ENCODE results near the gene NDUFB6.
A peak's percentile ranks its signal among the peaks of the same experiment; 100 is the strongest.
"Not testable (repeated sequence)": the region's sequence is repeated elsewhere in the genome, so short reads cannot be mapped to it uniquely, and the experiment has no call there.

NDUFB6 gene

DNA sequence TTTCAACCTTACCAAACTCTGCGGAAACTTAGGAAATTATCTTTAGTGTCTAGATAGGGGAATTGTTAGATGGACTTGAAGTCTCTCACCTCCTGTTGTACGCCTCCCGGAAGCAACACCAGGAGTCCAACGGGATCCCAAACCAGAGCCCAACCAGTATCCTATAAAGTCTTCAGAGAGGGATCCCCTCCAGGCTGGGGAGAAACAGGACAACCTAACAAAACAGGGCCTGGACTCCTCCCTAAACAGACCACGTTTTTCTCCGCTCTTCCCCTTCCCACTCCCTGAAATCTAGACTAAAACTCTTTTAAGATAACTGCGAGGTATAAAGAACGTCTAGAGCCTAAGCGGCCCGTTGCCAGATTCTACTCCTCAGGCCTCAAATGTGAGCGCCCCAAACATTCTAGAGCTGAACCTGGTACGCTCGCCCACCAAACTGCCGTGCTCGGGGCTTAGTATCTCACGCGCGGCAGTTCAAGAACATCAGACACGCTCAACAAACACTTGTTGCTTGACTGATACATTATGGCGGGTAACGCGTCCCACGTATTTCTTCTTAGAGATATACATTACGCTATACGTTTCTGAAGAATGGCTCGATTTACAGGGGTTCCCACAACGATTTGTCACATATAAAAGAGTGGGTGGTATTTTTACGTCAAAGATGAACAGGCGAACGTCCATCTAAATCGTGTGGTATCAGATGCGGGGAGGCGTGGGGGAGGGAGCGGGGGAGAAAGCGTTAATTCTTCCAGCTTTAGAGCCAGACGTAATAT is 21.5 kb downstream of the NDUFB6 start:
- H3K4me2 ChIP-seq (ENCODE audit: low read depth, low read length), result peak overlapping the region; percentile 93
- peak overlapping the region; percentile 80 for H3K27ac ChIP-seq (ENCODE audit: low read length)
- peak overlapping the region; percentile 82 for H3K9ac ChIP-seq (ENCODE audit: low read length)
- H3K36me3 ChIP-seq (replicated peaks; ENCODE audit: insufficient read depth, low read length), result no peaks in the 10 kb centered on the region
- TF ChIP-seq EZH2 (optimal IDR thresholded peaks at IDR 0.05; ENCODE audit: low read depth, low read length), result no peak
- TF ChIP-seq, protein P1, sequence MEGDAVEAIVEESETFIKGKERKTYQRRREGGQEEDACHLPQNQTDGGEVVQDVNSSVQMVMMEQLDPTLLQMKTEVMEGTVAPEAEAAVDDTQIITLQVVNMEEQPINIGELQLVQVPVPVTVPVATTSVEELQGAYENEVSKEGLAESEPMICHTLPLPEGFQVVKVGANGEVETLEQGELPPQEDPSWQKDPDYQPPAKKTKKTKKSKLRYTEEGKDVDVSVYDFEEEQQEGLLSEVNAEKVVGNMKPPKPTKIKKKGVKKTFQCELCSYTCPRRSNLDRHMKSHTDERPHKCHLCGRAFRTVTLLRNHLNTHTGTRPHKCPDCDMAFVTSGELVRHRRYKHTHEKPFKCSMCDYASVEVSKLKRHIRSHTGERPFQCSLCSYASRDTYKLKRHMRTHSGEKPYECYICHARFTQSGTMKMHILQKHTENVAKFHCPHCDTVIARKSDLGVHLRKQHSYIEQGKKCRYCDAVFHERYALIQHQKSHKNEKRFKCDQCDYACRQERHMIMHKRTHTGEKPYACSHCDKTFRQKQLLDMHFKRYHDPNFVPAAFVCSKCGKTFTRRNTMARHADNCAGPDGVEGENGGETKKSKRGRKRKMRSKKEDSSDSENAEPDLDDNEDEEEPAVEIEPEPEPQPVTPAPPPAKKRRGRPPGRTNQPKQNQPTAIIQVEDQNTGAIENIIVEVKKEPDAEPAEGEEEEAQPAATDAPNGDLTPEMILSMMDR (IDR thresholded peaks at IDR 0.05; ENCODE audit: low read length), result no peak
- no peak for TF ChIP-seq EZH2phosphoT487 (IDR thresholded peaks at IDR 0.05; ENCODE audit: low read length)
- peaks cover 17% of the 10 kb centered on the region for H3K4me1 ChIP-seq (ENCODE audit: low read length)
- H2AFZ ChIP-seq (ENCODE audit: low read length), result peak overlapping the region; percentile 56
- no peaks in the 10 kb centered on the region for H3K9me2 ChIP-seq (replicated peaks; ENCODE audit: insufficient read depth, low read length)
- H3K4me3 ChIP-seq (ENCODE audit: low read length), result peak overlapping the region; percentile 77
- no peaks in the 10 kb centered on the region for H3K9me3 ChIP-seq (replicated peaks; ENCODE audit: insufficient read depth, low read length)
- 0 out of 2 replicates have a peak, but pooled peaks cover 4% of the 10 kb centered on the region for H4K20me1 ChIP-seq (ENCODE audit: insufficient read depth, low read length)
- H3F3A ChIP-seq (ENCODE audit: insufficient read depth, low read length), result peaks cover 18% of the 10 kb centered on the region
- peaks cover 80% of the 10 kb centered on the region for H3K79me2 ChIP-seq (ENCODE audit: low read length)
- no peaks in the 10 kb centered on the region for H3K27me3 ChIP-seq (replicated peaks; ENCODE audit: insufficient read depth, low read length)
- peak; percentile 43 for DNase-seq

DNA sequence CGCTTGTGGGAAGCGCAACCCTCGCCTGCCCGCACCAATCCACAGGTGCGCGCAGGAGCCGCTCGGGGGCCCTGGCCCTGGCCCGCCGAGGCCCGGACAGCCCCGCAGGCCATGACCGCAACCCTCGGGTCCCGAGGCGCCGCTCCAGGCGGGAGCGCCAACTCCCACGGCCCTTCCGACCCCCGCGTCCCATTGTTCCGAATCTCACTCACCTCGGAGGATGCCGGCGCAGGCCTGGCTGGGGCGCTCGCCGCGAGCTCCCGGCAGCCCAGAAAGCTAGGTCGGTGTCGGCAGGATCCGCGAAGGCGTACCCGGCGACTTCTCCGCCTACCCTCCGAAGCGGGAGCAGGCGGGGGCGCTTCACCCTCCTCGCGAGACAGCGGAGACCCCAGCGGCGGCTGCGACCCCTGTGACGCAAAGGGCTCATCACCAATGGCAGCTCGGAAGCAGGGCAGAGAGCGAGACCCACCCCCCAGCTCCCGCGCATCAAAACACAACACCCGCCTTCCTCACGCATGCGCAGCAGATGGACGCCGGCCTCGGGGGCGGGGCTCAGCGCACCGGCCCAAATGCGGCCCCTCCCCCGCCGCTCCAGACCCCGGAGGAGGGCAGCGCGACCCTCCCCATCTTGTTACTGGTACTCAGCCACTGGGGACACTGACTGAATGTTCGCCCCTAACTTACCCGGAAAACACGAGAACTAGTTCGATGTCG is 22.2 kb downstream of the NDUFB6 start:
- H3K27me3 ChIP-seq (replicated peaks; ENCODE audit: insufficient read depth, low read length), result no peaks in the 10 kb centered on the region
- H3K9ac ChIP-seq (ENCODE audit: low read length), result peak overlapping the region; percentile 82
- peaks cover 18% of the 10 kb centered on the region for H3F3A ChIP-seq (ENCODE audit: insufficient read depth, low read length)
- no peaks in the 10 kb centered on the region for H3K36me3 ChIP-seq (replicated peaks; ENCODE audit: insufficient read depth, low read length)
- peak overlapping the region; percentile 56 for H2AFZ ChIP-seq (ENCODE audit: low read length)
- peak overlapping the region; percentile 80; the same call in 1 of the 2 replicates for H3K27ac ChIP-seq (ENCODE audit: low read length)
- 0 out of 2 replicates have a peak, but pooled peaks cover 4% of the 10 kb centered on the region for H4K20me1 ChIP-seq (ENCODE audit: insufficient read depth, low read length)
- no peak for TF ChIP-seq EZH2phosphoT487 (IDR thresholded peaks at IDR 0.05; ENCODE audit: low read length)
- TF ChIP-seq, protein P1 (IDR thresholded peaks at IDR 0.05; ENCODE audit: low read length), result peak; percentile 23; the same call in 1 of the 2 replicates
- H3K9me2 ChIP-seq (replicated peaks; ENCODE audit: insufficient read depth, low read length), result no peaks in the 10 kb centered on the region
- H3K9me3 ChIP-seq (replicated peaks; ENCODE audit: insufficient read depth, low read length), result no peaks in the 10 kb centered on the region
- H3K4me2 ChIP-seq (ENCODE audit: low read depth, low read length), result peak overlapping the region; percentile 93
- peak overlapping the region; percentile 77 for H3K4me3 ChIP-seq (ENCODE audit: low read length)
- peaks cover 82% of the 10 kb centered on the region for H3K79me2 ChIP-seq (ENCODE audit: low read length)
- DNase-seq, result peak; percentile 91
- peaks cover 17% of the 10 kb centered on the region for H3K4me1 ChIP-seq (ENCODE audit: low read length)

DNA sequence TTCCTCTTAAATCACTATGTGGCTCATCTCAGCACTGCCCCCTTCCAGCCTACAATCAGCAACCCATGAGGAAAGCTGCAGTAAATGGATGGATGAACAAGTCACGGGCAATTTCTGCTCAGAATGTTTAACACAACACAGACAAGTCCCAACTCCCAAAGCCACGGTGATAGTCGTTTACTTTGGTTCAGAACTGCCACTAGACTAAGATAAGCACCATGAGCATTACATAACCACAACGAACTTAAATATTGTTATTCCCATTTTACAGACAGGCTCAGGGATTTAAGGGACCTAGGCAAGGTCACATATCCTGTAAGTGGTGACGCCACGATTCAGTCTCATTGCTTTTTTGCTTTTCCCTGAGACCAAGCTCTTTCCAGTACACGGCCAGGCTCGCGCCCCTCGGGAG is 22.8 kb downstream of the NDUFB6 start:
- peak overlapping the region; percentile 77 for H3K4me3 ChIP-seq (ENCODE audit: low read length)

DNA sequence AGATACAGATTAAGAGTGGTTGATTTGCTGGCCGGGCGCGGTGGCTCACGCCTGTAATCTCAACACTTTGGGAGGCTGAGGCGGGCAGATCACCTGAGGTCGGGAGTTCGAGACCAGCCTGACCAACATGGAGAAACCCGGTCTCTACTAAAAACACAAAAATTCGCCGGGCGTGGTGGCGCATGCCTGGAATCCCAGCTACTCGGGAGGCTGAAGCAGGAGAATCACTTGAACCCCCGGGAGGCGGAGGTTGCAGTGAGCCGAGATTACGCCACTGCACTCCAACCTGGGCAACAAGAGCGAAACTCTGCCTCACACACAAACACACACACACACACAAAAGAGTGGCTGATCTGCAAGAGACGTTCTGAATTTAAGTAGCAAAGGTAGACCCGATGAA is 24.7 kb downstream of the NDUFB6 start:
- not testable (repeated sequence) for H3K4me1 ChIP-seq (ENCODE audit: low read length); DNase-seq; H3K4me3 ChIP-seq (ENCODE audit: low read length); H3K36me3 ChIP-seq (replicated peaks; ENCODE audit: insufficient read depth, low read length); H3K9me2 ChIP-seq (replicated peaks; ENCODE audit: insufficient read depth, low read length); H3K27me3 ChIP-seq (replicated peaks; ENCODE audit: insufficient read depth, low read length); H3K27ac ChIP-seq (ENCODE audit: low read length); H2AFZ ChIP-seq (ENCODE audit: low read length); H3F3A ChIP-seq (ENCODE audit: insufficient read depth, low read length); H3K4me2 ChIP-seq (ENCODE audit: low read depth, low read length); H4K20me1 ChIP-seq (ENCODE audit: insufficient read depth, low read length); H3K9ac ChIP-seq (ENCODE audit: low read length); H3K9me3 ChIP-seq (replicated peaks; ENCODE audit: insufficient read depth, low read length)
- peaks cover 98% of the 10 kb centered on the region for H3K79me2 ChIP-seq (ENCODE audit: low read length)

More for the DNA sequence above, 22.8 kb downstream of the NDUFB6 start:
- no peak for DNase-seq
- peak overlapping the region; percentile 93 for H3K4me2 ChIP-seq (ENCODE audit: low read depth, low read length)
- peaks cover 17% of the 10 kb centered on the region for H3K4me1 ChIP-seq (ENCODE audit: low read length)
- H2AFZ ChIP-seq (ENCODE audit: low read length), result peak overlapping the region; percentile 56
- H3K9ac ChIP-seq (ENCODE audit: low read length), result peak overlapping the region; percentile 82; the same call in 1 of the 2 replicates
- H3K27ac ChIP-seq (ENCODE audit: low read length), result peak overlapping the region; percentile 29; the same call in 1 of the 2 replicates
- H3K27me3 ChIP-seq (replicated peaks; ENCODE audit: insufficient read depth, low read length), result no peaks in the 10 kb centered on the region
- peaks cover 18% of the 10 kb centered on the region for H3F3A ChIP-seq (ENCODE audit: insufficient read depth, low read length)
- H3K36me3 ChIP-seq (replicated peaks; ENCODE audit: insufficient read depth, low read length), result no peaks in the 10 kb centered on the region
- peaks cover 85% of the 10 kb centered on the region for H3K79me2 ChIP-seq (ENCODE audit: low read length)
- no peaks in the 10 kb centered on the region for H3K9me2 ChIP-seq (replicated peaks; ENCODE audit: insufficient read depth, low read length)
- TF ChIP-seq, protein P1 (IDR thresholded peaks at IDR 0.05; ENCODE audit: low read length), result no peak
- no peak for TF ChIP-seq EZH2phosphoT487 (IDR thresholded peaks at IDR 0.05; ENCODE audit: low read length)
- no peaks in the 10 kb centered on the region for H3K9me3 ChIP-seq (replicated peaks; ENCODE audit: insufficient read depth, low read length)
- H4K20me1 ChIP-seq (ENCODE audit: insufficient read depth, low read length), result 0 out of 2 replicates have a peak, but pooled peaks cover 4% of the 10 kb centered on the region

Measured in MM.1S (cell line).